ENCODE results near the gene AOPEP. TPM values are rescaled to one million over a fixed set of nuclear protein-coding genes. Genes with fewer than 3 reads are reported as not detected.

AOPEP gene
- polyA plus RNA-seq, 6 donors from 2014 or later = 5.2 to 11.8 (median 8.2) TPM

GRCh38 chr9:95085861-95086563, 359.5 kb downstream of the AOPEP start:
- H3K9me3 Mint-ChIP-seq = peaks cover 0 to 2% (median 0%) of the 10 kb centered on the region in 7 donors
- no peak for ATAC-seq (ENCODE audit: low read depth in 2 of 2)
- peaks cover 0 to 4% (median 0%) of the 10 kb centered on the region in 3 donors for H3K4me1 Mint-ChIP-seq
- no peaks in the 10 kb centered on the region for H3K27me3 Mint-ChIP-seq
- DNase-seq = no peak
- no peak overlapping the region for H3K27ac Mint-ChIP-seq
- peaks cover 20 to 31% of the 10 kb centered on the region in 2 donors for H3K36me3 Mint-ChIP-seq
- H3K4me3 Mint-ChIP-seq = no peak overlapping the region

- H3K27ac Mint-ChIP-seq = no peak overlapping the region
- no peaks in the 10 kb centered on the region for H3K27me3 Mint-ChIP-seq
- peaks cover 16 to 25% of the 10 kb centered on the region in 2 donors for H3K36me3 Mint-ChIP-seq
- ATAC-seq (ENCODE audit: low read depth in 2 of 2) (no peak), DNase-seq (no peak)
- peaks cover 0 to 2% (median 0%) of the 10 kb centered on the region in 7 donors for H3K9me3 Mint-ChIP-seq
- H3K4me3 Mint-ChIP-seq = peak overlapping the region in 1 of 8 donors; percentile 21
- H3K4me1 Mint-ChIP-seq = peaks cover 0 to 8% (median 1%) of the 10 kb centered on the region in 3 donors
Observed at GRCh38 chr9:95086564-95086955, 360.1 kb downstream of the AOPEP start.

GRCh38 chr9:95087659-95088242, 361.3 kb downstream of the AOPEP start:
- H3K4me3 Mint-ChIP-seq = no peak overlapping the region
- DNase-seq = no peak

GRCh38 chr9:95088421-95089161, 362.1 kb downstream of the AOPEP start:
- peaks cover 8 to 11% of the 10 kb centered on the region in 2 donors for H3K36me3 Mint-ChIP-seq
- peak overlapping the region in 2 of 6 donors; percentile 47 to 86 for H3K27ac Mint-ChIP-seq
- H3K4me3 Mint-ChIP-seq = no peak overlapping the region
- DNase-seq (no peak), ATAC-seq (ENCODE audit: low read depth in 2 of 2) (no peak)
- peaks cover 0 to 2% (median 0%) of the 10 kb centered on the region in 7 donors for H3K9me3 Mint-ChIP-seq
- H3K4me1 Mint-ChIP-seq = peaks cover 3 to 6% (median 3%) of the 10 kb centered on the region in 3 donors
- no peaks in the 10 kb centered on the region for H3K27me3 Mint-ChIP-seq

More at GRCh38 chr9:95087659-95088242, 361.3 kb downstream of the AOPEP start:
- H3K36me3 Mint-ChIP-seq = peaks cover 9 to 18% of the 10 kb centered on the region in 2 donors
- ATAC-seq (ENCODE audit: low read depth in 2 of 2) = no peak
- H3K27ac Mint-ChIP-seq = no peak overlapping the region
- no peaks in the 10 kb centered on the region for H3K27me3 Mint-ChIP-seq
- H3K9me3 Mint-ChIP-seq = peaks cover 0 to 2% (median 0%) of the 10 kb centered on the region in 7 donors
- H3K4me1 Mint-ChIP-seq = peaks cover 3 to 8% (median 6%) of the 10 kb centered on the region in 3 donors

- Mint-ChIP-seq H3K27ac (peak overlapping the region in 1 of 6 donors; percentile 86), H3K27me3 (no peaks in the 10 kb centered on the region), H3K9me3 (peaks cover 0 to 2% (median 0%) of the 10 kb centered on the region in 7 donors), H3K4me1 (peaks cover 3 to 6% (median 3%) of the 10 kb centered on the region in 3 donors), H3K36me3 (peaks cover 8 to 11% of the 10 kb centered on the region in 2 donors), H3K4me3 (no peak overlapping the region)
- no peak for DNase-seq
- ATAC-seq (ENCODE audit: low read depth in 2 of 2) = no peak
Observed at GRCh38 chr9:95089257-95090022, 362.9 kb downstream of the AOPEP start.

- DNase-seq (no peak), ATAC-seq (ENCODE audit: low read depth in 2 of 2) (no peak)
- H3K9me3 Mint-ChIP-seq = peaks cover 0 to 2% (median 0%) of the 10 kb centered on the region in 7 donors
- H3K36me3 Mint-ChIP-seq = peaks cover 8 to 11% of the 10 kb centered on the region in 2 donors
- H3K27me3 Mint-ChIP-seq = no peaks in the 10 kb centered on the region
- H3K4me3 Mint-ChIP-seq = no peak overlapping the region
- H3K27ac Mint-ChIP-seq = no peak overlapping the region
- H3K4me1 Mint-ChIP-seq = peaks cover 3 to 6% (median 3%) of the 10 kb centered on the region in 3 donors
Observed at GRCh38 chr9:95090023-95090791, 363.7 kb downstream of the AOPEP start.

GRCh38 chr9:95090871-95091577, 364.5 kb downstream of the AOPEP start:
- DNase-seq = no peak
- Mint-ChIP-seq H3K9me3 (peaks cover 0 to 2% (median 0%) of the 10 kb centered on the region in 7 donors), H3K4me3 (no peak overlapping the region), H3K36me3 (peaks cover 8 to 11% of the 10 kb centered on the region in 2 donors), H3K4me1 (peaks cover 3 to 6% (median 3%) of the 10 kb centered on the region in 3 donors), H3K27me3 (no peaks in the 10 kb centered on the region), H3K27ac (peak overlapping the region in 1 of 6 donors; percentile 69)
- no peak for ATAC-seq (ENCODE audit: low read depth in 2 of 2)

- H3K27me3 Mint-ChIP-seq = no peaks in the 10 kb centered on the region
- peaks cover 3 to 6% (median 3%) of the 10 kb centered on the region in 3 donors for H3K4me1 Mint-ChIP-seq
- DNase-seq = no peak
- H3K27ac Mint-ChIP-seq = peak overlapping the region in 2 of 6 donors; percentile 42 to 69
- H3K4me3 Mint-ChIP-seq = peak overlapping the region in 1 of 8 donors; percentile 3
- H3K9me3 Mint-ChIP-seq = peaks cover 0 to 2% (median 0%) of the 10 kb centered on the region in 7 donors
- ATAC-seq (ENCODE audit: low read depth in 2 of 2) = no peak
- H3K36me3 Mint-ChIP-seq = peaks cover 4 to 11% of the 10 kb centered on the region in 2 donors
Observed at GRCh38 chr9:95091601-95092261, 365.2 kb downstream of the AOPEP start.

- H3K27ac Mint-ChIP-seq = peak overlapping the region in 1 of 6 donors; percentile 39
- H3K4me1 Mint-ChIP-seq = peaks cover 3 to 6% (median 3%) of the 10 kb centered on the region in 3 donors
- ATAC-seq (ENCODE audit: low read depth in 2 of 2) (no peak), DNase-seq (no peak)
- no peak overlapping the region for H3K4me3 Mint-ChIP-seq
- no peaks in the 10 kb centered on the region for H3K27me3 Mint-ChIP-seq
- peaks cover 4 to 11% of the 10 kb centered on the region in 2 donors for H3K36me3 Mint-ChIP-seq
- peaks cover 0 to 2% (median 0%) of the 10 kb centered on the region in 7 donors for H3K9me3 Mint-ChIP-seq
Observed at GRCh38 chr9:95092262-95093072, 366.0 kb downstream of the AOPEP start.

- Mint-ChIP-seq H3K9me3 (no peaks in the 10 kb centered on the region), H3K27ac (no peak overlapping the region), H3K36me3 (peaks cover 0 to 2% of the 10 kb centered on the region in 2 donors), H3K4me3 (no peak overlapping the region), H3K4me1 (peaks cover 3 to 6% (median 3%) of the 10 kb centered on the region in 3 donors), H3K27me3 (no peaks in the 10 kb centered on the region)
- no peak for DNase-seq
- ATAC-seq (ENCODE audit: low read depth in 2 of 2) = no peak
Observed at GRCh38 chr9:95093586-95093985, 367.1 kb downstream of the AOPEP start.

GRCh38 chr9:95094002-95094401, 367.5 kb downstream of the AOPEP start:
- DNase-seq (no peak), ATAC-seq (ENCODE audit: low read depth in 2 of 2) (no peak)
- no peaks in the 10 kb centered on the region for H3K27me3 Mint-ChIP-seq
- no peak overlapping the region for H3K27ac Mint-ChIP-seq
- H3K4me3 Mint-ChIP-seq = no peak overlapping the region
- H3K36me3 Mint-ChIP-seq = no peaks in the 10 kb centered on the region
- H3K9me3 Mint-ChIP-seq = no peaks in the 10 kb centered on the region
- H3K4me1 Mint-ChIP-seq = peaks cover 3 to 6% (median 3%) of the 10 kb centered on the region in 3 donors
